Measurements from ENCODE around the gene ZMYND12. TPM values are rescaled to one million over a fixed set of nuclear protein-coding genes. Genes with fewer than 3 reads are reported as not detected.
"Not testable (repeated sequence)": the region's sequence is repeated elsewhere in the genome, so short reads cannot be mapped to it uniquely, and the experiment has no call there.

Gene ZMYND12
- total and polyA plus RNA-seq, 8 donors: 1.0 to 2.8 (median 1.5) TPM

- ATAC-seq (no peak), DNase-seq (no peak), FAIRE-seq (no peak)
- Histone ChIP-seq H3K27me3 (no peaks in the 10 kb centered on the region), H3K4me3 (no peak overlapping the region), H3K9me3 (no peaks in the 10 kb centered on the region), H3K36me3 (peaks cover 0 to 6% (median 0%) of the 10 kb centered on the region in 3 donors), H3K4me1 (no peaks in the 10 kb centered on the region), H3K27ac (no peak overlapping the region)
- 88 to 90% methylated on average over 2 of the region's 2 CpGs for WGBS, 2 donors
- TF ChIP-seq CTCF (IDR thresholded peaks at IDR 0.05): no peak
- intact Hi-C loops (cut with DNase I): no loop called here
Observed at GRCh38 chr1:42482635-42483153, 26.9 kb upstream of the ZMYND12 start.

GRCh38 chr1:42480921-42481320, 25.1 kb upstream of the ZMYND12 start:
- no peaks in the 10 kb centered on the region for H3K9me3 ChIP-seq
- H3K36me3 ChIP-seq: peaks cover 0 to 6% (median 0%) of the 10 kb centered on the region in 3 donors
- DNase-seq: no peak
- intact Hi-C loops (cut with DNase I): no loop called here
- no peak overlapping the region for H3K27ac ChIP-seq
- no peaks in the 10 kb centered on the region for H3K27me3 ChIP-seq
- ATAC-seq: no peak
- H3K4me1 ChIP-seq: no peaks in the 10 kb centered on the region
- H3K4me3 ChIP-seq: no peak overlapping the region
- FAIRE-seq: no peak
- no peak for TF ChIP-seq CTCF (IDR thresholded peaks at IDR 0.05)
- WGBS, 2 donors: 97 to 100% methylated on average over 1 of the region's 1 CpG

GRCh38 chr1:42479621-42480020, 23.8 kb upstream of the ZMYND12 start:
- no peaks in the 10 kb centered on the region for H3K27me3 ChIP-seq
- intact Hi-C loops (cut with DNase I): no loop called here
- no peak overlapping the region for H3K27ac ChIP-seq
- H3K9me3 ChIP-seq: no peaks in the 10 kb centered on the region
- no peak for ATAC-seq
- WGBS, 2 donors: 68 to 82% methylated on average over 4 of the region's 4 CpGs
- no peak overlapping the region for H3K4me3 ChIP-seq
- no peak for TF ChIP-seq CTCF (IDR thresholded peaks at IDR 0.05)
- H3K4me1 ChIP-seq: no peaks in the 10 kb centered on the region
- FAIRE-seq: no peak
- DNase-seq: no peak
- peaks cover 0 to 6% (median 0%) of the 10 kb centered on the region in 3 donors for H3K36me3 ChIP-seq

GRCh38 chr1:42477775-42478174, 22.0 kb upstream of the ZMYND12 start:
- no peak overlapping the region for H3K27ac ChIP-seq
- intact Hi-C loops (cut with DNase I): no loop called here
- DNase-seq (no peak), ATAC-seq (no peak), FAIRE-seq (no peak)
- 90 to 97% methylated on average over 3 of the region's 3 CpGs for WGBS, 2 donors
- H3K4me1 ChIP-seq: no peaks in the 10 kb centered on the region
- TF ChIP-seq CTCF (IDR thresholded peaks at IDR 0.05): no peak
- H3K27me3 ChIP-seq: no peaks in the 10 kb centered on the region
- H3K9me3 ChIP-seq: no peaks in the 10 kb centered on the region
- H3K36me3 ChIP-seq: peaks cover 0 to 3% (median 0%) of the 10 kb centered on the region in 3 donors
- no peak overlapping the region for H3K4me3 ChIP-seq

- 85 to 93% methylated on average over 4 of the region's 4 CpGs for WGBS, 2 donors
- intact Hi-C loops (cut with DNase I); FAIRE-seq: not testable (repeated sequence)
Observed at GRCh38 chr1:42477354-42477753, 21.5 kb upstream of the ZMYND12 start.

More at GRCh38 chr1:42477354-42477753, 21.5 kb upstream of the ZMYND12 start:
- H3K4me1 ChIP-seq, H3K27ac ChIP-seq, ATAC-seq, H3K9me3 ChIP-seq, H3K4me3 ChIP-seq, H3K27me3 ChIP-seq, DNase-seq, H3K36me3 ChIP-seq: not testable (repeated sequence)
